Activated CD4-positive, CD25-positive, alpha-beta regulatory T cell treated with anti-CD3 and anti-CD28 coated beads, Interleukin-2, amount 50 U/mL, for 24 hours (primary cell): ENCODE measurements around the gene RIMS3.

ENCODE experiments used
- ATAC-seq, 2 donors: fragments of 150-1000 bp; cut with Tn5 transposase; one replicate each; pipeline ENCODE4 v1.10.0; 2021; ENCODE audit warnings: mild to moderate bottlenecking in 1 of 2, moderate library complexity in 1 of 2

Gene RIMS3

DNA sequence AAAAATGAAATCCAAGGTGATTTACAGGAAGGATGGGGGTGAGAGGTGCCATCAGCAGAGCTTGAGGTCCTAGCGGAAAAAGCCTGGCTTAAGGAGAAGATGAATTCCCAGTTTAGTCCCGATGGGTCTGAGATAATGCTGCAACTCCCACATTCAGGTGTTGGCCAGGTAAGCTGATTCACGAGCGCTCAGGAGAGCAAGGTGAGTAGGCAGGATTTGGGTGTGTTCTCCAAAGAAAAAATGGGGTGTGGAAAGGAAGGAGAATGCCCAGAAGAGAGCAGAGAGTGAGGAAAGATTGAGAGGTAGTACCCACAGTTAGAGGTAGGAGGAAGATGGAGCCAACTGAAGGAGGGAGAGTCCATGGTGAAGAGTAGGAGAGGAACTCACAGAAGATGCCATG is 12.5 kb downstream of the RIMS3 start:
- no peak for ATAC-seq

DNA sequence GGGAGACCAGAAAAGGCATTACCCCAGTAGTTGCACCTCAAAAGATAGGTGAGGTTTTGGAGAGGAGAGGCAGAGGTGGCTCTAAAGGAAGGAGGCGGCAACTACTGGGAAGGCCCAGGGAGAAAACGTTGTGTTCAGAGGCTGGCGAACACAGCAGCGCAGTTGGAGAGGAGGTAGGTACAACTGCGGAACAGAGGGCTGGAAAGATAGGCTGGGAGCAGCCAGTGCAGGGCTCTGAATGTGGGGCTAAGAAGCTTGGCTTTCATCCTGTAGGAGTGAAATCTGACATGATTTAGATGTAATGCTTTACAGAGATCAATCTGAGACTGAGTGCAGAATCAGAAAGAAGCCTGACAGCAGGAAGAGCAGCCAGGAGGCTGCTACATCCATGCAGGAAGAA is 13.0 kb downstream of the RIMS3 start:
- no peak for ATAC-seq

DNA sequence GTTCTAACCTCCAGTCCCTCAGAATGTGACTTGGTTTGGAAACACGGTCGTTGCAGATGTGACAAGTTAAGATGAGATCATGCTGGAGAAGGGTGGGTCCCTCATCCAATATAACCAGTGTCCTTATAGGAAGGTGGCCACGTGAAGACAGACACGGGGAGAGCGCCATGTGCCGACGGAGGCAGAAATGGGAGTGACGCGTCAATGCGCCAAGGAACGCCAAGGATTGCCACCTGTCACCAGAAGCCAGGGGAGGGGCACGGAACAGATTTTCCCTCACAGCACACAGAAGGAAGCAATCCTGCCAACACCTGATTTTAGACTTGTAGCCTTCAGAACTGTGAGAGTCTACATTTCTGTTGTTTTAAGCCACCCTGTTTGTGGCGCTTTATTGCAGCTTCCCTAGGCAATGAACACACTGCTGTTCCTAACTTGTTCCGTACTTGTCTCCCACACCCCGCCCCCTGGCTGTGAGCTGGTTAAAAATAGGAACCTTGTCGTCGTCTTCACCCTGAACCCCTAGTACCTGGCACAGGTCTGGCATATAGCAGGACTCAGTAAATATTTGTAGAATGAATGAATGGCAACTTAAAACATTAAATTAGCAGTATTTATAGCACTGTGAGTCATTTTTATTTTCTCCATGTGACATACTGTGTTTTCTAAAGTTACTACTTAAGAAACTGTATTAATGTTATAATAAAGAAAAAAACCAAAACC is 14.2 kb downstream of the RIMS3 start:
- ATAC-seq: no peak

DNA sequence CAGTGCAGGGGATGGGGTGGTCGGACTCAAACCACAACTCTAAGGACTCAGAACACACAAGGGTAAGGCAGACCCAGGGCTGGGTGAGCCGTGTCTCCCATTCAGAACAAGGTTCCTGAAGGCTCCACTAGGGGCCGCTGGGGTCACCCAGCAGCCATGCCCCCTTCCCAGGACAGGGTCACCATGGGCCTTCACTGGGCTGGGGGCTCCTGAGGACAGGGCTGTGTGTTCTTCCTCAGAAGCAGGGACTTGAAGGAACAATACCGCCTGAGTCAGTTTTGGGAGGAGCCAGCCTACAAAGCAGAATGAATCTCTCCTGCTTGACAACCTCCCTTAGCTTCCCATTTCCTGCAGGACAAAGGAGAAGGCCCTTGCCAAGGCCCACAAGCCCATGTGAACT is 15.4 kb downstream of the RIMS3 start:
- no peak for ATAC-seq

DNA sequence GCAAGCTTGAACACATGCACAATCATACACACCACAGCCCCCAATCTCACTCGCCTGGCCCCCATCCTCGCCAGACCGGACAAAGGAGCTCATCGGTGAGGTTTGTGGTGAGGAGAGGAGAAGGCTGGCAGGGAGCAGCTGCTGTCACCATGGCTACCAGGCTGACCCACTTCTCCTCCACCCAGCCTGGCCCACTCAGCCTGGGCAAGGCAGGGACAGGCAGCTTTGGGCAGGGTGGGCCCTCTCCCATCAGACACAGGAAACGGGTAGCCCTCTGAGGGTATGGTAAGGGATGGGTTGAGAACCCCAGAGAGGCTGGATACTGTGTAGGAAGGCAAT is 15.9 kb downstream of the RIMS3 start:
- ATAC-seq: no peak

DNA sequence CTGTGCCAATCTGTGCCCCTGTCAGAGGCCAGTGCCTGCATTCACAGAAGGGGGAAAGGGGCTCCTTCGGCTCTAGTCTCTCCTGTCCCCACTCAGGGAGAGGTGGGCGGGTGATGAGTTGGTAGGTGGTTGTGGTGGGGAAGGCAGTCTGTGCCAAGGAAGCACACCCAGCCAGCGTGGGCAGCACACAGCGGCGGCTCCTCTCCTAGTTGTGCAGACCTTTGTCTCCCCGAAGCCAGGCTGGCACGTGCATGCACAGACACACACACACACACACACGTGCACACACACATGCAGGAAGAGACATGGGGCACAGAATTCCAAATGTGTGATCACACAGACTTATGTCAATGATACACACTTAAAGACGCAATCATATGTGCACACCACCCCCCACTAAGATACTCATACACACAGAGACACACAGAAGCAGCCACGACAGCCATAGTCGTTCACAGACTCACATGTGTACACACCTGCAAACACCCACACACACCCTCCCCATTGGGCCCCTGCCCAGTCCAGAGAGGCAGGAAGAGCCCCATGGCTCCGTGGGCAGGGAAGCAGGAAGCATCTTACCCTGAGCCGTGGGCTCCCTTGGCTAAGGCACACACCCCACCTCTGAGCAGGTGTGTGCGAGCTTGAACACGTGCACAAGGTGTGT is 16.4 kb downstream of the RIMS3 start:
- ATAC-seq: no peak

DNA sequence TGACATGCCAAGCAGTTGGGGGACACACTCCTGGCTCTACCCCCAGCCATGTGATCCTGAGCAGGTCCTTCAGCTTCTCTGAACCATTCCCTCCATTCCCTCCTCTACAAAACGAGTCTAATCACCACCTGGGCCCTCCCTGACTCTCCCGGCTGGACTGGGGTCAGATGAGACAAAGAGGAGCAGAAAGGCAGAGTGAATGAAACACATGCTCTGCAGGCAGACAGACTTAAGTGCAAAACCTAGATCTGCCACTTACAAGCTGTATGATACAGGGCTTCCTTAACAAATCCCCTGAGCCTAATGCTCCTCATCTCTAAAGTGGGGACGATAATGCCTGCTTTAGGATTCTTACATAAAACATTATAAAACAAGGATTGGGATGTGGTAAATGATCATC is 17.3 kb downstream of the RIMS3 start:
- ATAC-seq: no peak

DNA sequence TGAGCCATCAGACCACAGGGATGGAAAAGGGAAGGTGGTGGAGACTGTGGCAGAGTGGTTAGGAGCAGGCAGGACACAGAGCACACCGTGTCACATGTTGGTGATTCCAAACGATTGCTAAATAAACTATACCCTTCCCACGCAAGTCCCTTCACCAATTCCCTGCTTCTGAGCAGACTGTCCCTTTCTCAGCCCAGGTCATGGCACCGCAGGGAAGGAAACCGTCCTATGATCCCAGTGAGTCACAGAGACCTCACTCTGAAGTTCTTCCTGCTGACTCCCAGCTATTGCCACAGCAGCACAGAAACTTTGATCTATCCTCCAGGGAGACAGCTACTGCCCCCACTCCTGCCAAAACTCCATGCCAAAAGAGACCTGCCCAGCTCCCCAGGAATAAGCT is 19.2 kb downstream of the RIMS3 start:
- no peak for ATAC-seq

DNA sequence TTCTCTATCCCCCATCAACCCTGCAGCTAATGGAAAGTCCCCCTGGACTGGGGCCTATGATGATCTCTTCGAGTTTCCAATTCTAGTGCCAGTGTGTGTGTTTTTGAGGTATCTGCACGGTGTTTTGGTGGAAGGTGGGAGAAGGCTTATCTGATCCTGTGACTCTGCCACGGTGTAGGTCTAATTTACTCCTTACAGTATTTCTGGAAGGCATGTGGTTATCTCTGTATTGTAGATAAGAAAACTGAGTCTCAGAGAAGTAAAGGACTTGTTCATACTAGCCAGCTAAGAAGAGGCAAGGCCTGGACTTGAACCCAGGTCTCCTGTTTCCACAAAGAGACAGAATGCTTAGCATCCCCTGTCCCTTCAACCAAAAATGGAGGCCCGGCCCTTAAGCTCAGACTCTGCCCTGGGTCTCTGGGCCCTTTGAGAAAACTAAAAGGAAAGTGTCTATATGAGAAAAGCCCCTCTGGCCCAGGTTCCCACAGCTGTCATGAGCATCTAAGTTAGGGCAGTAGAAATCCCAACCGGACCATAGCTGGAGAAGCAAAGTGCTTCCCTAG is 20.3 kb downstream of the RIMS3 start:
- ATAC-seq: no peak

DNA sequence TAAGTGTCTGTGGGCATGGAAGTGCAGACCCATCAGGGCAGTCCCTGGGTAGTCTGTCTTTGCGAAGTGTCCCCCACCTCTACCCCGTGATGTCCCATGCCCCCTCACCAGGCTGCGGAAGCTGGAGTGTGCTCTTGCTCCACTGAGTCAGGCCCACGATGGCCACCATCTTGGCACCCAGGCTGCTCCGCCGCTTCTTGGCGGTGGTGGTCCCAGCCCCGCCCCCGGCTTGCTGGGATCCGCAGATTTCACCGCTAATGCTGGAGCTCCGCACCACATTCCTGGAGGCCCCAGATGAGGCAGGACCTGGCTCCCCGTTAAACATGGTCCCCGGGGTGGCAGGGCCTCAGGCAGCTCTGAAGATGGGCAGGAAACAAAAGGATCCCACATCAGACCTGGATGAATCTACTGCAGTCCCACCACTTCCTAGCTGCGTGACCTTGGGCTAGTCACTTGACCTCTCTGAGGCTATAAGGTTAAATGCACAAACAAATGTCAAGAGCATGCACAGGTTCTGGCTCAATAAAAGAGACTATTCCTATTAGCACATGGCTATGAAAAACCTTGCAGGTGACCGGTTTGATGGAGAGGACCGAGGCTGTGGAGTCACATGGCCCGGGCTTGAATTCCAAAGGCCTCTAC is 23.8 kb downstream of the RIMS3 start:
- no peak for ATAC-seq

DNA sequence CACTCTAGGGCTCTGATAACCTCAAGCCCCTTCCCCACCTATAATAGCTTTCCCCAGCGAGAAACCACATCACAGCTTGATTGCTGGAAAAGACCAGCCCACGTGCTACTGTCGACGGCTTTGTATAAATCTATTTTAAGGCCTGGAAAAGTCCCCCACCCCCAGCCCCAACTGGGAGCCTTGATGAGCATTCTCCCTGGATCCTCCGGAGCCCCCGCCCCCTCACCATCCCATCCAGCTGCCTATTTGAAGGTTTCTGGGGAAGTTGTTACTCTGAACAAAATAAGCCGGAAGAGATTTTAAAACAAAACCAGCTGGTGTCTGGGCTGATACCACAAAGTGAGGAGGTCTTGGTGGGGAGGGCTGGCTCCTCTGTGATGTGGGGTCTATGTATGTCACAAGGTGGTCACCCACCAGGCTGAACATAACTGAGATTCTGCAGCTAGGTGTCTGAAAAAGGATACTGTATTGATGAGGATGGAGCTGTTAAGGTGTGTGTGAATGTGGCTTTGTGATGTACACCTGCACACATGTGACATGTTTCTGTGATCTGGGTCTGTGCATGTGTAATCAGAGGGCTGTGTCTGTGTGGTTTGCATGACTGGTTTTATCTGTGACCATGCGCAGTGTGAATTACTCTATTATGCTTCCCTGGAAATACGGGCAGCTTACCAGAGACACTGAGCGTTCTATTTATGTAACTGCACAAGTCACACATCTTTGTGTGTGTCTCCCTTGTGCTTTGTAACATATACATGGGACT is 25.0 kb downstream of the RIMS3 start:
- no peak for ATAC-seq

DNA sequence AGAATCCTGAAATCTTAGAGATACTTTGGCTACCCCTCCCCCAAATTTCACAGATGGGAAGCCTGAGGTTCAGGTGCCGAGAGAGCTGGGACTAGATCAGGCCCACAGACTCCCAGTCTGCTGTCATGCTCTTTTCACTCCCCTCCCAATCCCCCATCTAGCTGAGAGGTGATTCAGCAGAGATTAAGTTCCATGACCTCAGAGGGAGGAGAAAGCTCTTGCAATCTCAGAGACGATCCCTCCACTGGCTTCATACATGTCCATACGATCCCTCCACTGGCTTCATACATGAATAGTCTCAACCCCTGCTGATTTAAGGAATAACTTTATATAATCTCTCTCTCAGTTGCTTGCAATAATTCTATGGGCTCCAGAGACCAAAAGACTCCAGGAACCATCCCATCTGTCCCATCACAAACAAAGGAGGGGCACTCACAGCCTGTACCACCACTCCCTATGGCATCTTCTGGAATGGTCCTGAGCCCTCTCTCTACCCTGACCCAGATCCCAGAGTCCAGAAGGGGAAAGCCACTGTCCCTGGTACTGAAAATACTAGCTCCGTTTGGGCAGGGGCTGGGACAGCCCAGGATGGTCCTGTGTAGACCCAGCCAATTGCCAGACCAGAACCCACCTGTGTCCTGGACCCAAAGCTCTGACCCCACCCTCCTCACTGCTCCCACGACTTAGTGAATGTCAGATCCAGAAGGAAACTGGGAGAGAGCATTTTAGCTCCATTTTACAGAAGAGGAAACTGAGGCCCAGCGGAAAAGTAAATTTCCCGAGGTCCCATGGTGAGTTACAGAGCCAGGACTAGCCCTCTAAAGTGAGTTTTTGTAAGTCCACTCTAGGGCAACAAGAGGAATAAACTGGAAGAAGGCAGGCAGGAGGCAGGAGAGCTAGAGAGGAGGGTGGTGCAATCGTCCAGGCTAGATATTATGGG is 27.1 kb downstream of the RIMS3 start:
- ATAC-seq: no peak

DNA sequence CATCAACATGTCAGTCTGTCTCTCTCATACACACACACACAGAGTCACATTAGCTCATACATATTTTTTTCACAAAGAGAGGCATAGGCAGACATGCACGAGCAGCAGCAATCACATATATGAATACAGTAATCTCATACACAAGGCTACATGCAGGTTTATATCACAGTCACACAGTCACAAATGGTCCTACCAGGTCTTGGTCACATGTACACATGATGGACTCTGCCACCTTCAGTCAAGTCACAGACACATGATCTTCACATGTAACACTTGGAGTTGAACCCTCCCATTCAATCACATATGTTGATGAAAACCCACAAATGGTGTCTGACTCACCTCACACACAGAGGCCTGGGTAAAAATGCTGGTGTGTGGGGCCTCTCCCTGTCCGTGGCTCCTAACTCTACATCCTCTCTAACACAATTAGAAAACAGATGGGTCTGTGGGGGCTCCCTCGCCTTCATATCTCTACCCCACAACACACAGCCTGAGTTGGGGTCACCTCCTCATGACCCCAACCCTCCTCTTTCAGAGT is 27.9 kb downstream of the RIMS3 start:
- ATAC-seq: peak in 1 of 2 donors; percentile 27

DNA sequence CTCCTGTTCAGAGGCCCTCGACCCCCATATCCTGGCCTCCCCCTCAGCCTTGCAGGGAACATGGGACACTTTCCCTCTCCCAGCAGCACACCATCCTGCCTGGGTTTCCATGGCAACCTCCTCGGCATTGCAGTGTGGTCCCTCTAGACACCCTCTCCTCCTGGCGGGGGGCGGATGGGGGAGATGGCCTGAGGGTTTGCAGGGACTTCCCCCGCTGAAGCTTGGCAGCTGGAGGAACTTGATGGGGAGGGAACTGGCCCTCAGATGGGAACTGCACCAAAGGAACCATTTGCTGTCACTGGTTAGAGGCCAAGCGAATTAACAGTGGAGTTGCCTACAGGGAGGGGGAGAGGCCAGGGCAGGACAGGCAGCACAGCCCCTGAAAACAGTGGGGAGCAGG is 28.7 kb downstream of the RIMS3 start:
- ATAC-seq: no peak

DNA sequence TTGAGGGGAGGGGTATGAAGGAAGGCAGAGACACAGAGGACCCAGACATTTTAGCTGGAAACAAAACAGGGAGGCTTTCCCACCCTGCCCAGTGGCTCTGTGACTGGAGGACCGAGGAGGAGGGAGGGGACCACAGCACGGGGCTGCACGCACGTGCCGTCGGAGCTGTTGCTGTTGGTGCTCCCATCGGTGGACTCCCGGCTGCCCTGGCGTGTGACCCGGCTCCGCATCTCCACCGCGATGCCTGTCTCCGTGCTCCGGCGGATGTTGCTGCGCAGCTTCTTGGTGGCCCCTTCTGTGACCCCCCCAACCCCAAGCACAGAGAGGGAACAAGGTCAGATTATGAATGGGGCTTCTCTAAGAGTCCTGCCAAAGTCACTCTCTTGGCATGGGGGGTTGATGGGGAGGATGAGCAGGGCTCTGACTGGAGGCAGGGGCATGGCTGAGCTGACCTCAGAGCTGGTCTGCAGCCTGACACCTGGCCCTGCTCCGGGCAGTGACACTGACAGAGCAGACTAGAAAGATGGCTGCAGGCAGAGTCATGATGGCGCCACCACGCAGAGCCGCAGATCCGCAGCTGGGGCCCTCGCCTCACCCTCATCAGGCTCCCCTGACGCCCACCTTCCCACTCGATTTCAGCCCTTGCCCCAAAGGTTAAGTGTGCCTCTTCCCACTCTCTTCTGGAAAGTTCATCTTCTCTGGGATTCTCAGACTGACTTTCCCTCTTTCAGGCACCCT is 29.6 kb downstream of the RIMS3 start:
- ATAC-seq: no peak

DNA sequence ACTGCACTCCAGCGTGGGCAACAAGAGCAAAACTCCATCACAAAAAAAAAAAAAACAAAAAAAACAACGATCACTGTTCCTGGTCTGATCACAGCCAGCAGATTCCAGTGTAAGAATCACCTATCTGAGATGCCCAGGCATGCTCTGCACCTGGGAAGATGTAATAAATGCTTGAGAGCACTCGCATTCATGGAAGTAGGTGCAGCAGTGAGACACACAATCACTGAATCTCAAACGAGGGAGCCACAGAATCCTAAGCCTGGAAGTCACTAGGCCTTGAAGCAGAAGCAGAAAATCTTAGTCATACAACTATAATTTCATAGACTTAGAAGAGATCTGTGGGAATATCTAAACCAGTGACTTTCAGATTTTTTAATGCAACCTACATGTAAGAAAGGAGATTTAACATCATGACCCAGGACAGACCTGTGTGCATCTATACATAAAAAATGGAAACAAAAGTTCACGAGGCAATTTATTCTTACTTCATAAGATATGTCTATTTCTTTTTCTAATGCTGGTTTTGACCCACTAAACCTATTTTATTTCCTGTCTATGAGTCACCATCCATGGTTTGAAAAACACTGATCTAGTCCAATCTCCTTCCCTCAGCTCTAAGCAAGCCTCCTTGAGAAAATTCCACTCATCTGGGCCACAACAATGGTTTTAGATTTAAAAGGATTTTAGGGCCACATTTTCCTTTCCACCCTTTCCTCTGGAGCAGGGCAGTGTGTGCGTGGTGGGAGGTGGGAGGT is 30.4 kb downstream of the RIMS3 start:
- no peak for ATAC-seq

DNA sequence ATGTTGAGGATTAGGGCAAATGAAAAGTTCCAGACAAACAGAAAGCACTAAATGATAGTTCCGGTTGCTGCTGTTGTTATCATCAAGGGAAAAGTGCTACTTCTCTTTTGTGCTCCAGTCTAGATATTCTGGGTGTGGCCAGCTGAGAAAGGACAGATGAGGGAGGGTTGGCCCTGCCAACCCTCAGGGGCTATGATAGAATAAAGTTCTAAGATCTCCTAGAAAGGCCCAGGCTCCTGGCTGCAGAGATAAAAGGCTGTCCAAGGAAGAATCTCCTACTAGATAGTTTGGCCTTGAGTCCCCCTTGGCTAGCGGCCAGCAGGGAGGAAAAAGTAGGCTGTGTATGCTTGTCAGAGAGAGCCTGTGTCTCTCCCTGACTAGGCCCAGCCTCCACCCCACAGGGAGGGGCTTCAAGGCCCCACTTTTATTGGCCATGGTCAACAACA is 31.5 kb downstream of the RIMS3 start:
- ATAC-seq: no peak

DNA sequence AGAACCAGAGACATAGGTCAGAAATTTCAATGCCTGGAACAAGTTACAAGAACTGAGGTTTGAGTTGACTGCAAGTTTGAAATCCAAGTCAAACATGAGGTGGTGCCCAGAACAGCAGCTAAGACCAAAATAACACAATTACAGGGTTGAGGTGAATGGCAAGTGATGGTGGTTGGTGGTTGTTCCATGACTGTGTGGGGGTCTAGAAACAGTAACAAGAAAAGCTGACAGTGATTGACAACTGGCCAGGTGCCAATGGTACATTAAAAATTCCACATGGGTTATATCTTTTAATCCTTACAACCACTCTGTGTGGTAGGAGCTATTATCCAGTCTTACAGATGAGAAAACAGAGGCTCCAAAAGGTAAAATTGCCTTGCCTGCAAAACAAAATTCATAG is 32.0 kb downstream of the RIMS3 start:
- no peak for ATAC-seq

DNA sequence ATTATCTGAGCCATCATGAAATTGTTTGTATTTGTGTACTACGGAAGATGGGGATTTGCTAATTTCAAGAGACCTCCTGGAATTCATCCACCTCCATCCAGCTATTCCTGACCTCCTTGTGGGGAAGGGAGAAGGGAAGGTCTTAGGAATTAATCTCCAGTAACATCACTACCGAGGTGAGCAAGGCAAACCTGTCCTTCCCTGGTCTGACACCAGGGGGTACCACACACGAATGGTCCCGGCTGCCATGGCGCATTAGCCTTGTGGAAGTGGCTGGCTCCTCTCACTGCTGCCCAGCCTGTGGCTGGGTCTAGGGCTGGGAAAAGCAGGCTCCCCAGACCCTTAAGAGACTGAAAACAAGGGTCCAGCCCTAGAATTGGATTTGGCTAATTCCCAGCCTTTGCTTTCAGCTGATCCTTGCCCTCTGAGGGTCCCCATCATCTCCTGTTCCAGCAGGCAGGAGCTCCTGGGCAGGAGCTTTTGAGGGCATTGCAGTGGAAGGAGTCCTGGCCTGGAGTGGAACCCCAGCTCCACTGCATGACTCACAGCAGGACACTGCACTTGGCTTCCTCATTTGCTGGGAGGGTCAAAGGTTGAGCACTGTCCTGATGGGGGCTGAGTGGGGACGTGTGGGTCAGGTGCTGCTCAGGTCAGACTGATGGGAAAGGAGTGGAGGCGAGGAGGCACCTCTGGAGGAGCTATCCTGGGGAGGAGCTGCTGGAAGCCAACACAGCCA is 34.8 kb downstream of the RIMS3 start:
- no peak for ATAC-seq
